ELF-1 (cell line): ENCODE data around the gene PHF5A.
"Not testable (repeated sequence)": the region's sequence is repeated elsewhere in the genome, so short reads cannot be mapped to it uniquely, and the experiment has no call there.

Source experiments
- DNase-seq: peaks from one replicate; pipeline ENCODE4 v3.0.0-alpha.2; 2016; ENCODE audit warnings: low read depth, low spot score

The PHF5A gene

DNA sequence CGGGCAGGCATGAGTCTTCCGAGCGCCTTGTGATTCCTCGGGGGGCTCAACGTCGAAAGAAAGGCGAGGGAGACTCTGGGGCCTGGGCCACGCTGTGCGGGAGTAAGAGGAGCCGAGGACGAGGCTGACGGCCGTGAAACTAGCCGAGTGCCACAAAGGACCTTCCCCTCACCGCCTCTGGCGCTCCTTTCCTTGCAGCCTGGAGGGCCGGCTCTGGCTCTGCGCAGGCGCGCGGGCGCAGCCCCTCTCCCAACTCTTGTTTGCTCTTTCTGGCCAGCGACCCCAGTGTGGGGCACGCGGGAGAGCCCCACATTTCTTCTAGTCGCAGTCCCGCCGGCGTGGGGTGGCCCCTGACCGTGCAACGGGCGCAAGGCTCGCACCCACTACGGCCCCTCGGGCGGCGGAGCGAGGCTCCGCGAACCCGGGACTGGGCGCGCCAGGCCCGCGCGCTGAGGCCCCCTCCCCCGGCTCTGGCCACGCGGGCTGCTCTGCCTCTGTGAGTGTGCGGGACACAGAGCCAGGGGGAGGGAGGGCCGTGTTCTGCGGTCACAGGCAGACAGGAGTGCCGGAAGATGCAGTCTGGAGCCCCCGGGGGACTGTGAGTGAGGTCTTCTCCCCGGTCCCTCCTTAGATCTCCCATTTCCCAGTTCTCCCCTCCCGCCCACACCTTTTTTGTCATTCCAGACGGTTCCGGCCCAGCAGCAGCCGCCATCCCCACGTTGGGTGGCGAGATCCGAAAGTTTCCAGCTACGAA is 20.9 kb downstream of the PHF5A start:
- peak; percentile 87 for DNase-seq

DNA sequence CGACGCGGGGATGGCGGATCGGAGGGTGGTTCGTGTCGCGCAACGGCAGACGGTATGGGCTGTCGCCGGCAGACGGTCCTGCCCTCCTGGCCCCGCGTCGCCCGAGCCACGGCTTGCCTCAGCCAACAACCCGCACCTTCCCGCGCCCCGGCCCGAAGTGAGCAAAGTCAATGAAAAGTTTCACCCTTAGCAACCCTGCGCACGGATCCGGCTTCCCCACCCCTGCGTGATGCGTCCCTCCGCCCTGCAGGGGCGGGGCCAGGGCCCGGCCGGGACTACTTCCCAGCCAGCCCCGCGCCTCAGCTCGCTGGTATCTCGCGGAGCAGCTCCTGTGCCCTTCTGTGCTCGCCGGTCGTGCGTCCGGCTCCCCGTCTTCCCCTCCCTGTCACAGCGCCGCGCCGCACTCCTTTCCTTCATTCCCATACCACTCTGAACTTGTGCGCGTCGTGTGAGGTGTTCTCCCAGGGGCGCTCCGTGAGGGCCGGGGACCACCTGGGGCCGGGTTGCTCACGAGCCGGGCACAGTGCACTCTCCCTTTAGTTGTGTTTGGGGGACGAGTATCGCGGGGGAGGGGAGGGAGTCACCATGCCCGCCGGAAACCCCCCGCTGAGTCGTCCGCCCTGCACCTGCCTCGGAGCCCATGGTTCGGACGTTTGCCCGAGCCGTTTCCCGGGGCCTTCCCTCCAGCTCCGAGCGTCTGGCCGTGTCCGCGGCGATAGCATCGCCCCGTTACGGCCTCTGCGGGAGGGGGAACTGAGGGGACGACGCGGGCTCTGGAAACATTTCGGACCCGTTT is 21.7 kb downstream of the PHF5A start, which contains the start of gene TOB2:
Gene TOB2, minus strand, starts transcription at position 163 of the 796 bp plus-strand sequence. CDS start 9,456 bp downstream, outside the sequence.
- DNase-seq, result peak; percentile 97

DNA sequence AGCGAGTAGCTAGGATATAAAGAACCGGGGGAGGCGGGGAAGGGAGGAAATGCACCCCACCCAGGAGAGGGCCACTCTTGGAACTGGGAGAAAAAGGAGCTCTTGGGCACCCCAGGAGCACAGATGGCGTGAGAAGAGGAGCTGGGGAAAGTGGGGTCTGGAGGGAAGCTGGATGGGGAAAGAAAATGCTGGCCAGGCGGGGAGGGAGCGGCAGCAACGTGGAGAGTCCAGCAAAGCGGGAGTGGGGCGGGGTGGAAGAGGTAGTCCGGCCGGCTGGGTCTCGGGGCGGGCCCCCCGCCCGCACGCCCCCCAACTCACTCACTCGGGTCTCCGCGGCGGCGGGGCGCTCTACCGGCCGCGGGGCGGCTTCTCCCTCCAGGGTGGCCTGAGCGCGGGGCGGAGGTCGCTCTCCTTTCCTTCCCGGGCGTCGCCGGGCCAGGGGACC is 22.4 kb downstream of the PHF5A start:
- no peak for DNase-seq

DNA sequence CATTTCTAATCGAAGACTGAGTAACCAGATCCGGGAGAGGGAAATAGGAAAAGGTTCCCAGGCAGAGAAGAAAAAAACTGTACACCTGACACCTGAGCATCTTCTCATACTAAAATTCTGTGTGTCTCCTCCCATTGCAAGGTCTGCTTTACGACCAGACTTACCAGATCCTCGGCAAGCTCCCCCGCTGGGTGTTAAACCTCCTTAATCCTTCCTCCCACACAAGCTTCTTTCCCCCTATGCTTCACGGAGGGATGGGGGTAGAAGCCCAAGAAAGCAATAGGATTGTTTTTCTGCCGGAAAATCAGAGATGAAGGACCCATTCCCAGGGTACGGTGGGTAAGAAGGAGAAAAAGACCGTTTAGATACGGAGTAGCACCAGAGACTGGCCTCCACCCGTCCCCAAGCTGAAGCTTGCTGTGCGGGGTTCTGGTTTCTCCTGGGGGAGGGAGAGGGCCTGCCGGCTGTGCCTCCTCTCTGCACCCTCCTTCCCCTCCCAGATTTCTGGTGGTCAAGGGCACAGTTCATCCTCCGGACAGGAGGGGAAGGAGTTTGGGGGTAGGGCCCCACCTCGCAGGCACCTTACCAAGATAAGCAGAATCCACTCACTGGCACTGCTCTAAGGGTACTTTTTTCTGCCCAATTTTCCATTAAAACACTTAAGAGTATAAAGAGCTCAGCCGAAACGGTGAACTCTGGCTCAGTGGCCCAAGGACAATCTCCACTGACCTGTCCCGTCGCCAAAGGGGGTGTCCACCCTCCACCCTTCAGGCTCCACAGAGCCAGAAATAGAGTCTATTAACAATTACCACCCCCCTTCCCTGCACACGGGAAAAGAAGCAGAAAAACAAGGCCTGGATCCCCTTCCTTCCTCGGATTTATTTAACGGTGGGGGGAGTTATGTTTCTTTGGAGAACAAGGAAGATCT is 23.1 kb downstream of the PHF5A start:
- DNase-seq, result peak; percentile 67

DNA sequence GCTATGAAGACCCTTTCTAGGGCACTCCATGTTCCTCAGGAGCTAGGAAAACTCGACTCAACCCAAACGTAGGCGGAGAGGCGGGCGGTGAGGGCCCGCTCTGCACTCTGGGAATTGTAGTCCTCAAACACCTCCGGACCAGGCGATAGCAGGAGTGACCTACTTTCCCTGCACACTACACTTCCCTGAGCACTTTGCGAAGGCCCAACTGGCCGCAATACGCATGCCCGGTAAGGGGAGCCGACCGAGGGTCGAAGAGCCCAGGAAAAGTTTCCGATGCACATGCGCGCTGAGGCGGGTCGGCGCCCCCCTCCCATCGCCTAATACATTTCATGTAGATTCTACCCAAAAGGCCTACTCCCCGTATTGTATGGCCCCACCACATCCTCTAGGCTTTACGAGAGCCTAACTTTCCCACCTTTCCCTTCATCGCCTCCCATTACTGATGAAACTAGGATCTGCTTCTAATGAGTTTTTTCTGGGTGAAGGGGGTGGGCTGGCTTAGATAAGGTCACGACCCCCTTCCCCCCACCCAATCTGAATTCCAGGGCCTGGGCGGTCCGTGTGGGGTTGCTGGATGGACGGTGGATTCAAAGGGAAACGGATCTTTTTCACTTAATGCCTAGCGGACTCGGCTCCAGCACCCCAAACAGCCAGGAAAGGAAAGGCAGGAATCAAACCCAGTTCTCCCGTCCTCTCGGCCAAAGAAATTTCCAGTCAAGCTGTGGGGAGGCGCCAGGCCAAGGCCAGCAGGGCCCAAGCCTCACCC is 23.9 kb downstream of the PHF5A start:
- DNase-seq, result peak; percentile 99

DNA sequence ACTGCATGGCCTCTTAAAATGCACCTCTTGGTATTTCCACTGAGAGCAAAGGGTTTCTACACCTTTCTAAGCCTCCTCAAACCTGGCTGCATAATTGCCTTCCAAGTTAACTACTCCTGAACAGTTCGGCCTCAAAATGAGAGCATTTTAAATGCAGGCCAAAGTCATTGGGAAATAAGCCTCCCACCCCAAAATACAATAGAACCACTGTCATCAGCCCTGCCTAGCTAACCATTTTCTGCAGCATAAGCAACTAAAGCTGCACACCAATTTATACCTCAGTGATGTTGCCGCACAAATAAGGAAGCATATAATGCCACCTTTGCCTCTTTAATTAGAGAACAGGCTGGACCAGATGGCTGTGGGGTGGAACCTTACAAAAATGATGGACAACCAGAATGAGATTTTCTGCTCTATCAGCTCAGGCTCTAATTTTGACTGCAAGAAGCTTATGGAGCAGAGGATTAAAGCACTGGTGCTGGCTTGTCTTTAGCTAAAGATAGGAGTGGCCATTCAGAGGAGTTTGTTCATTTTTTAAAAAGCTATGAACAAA is 26.2 kb downstream of the PHF5A start:
- no peak for DNase-seq

DNA sequence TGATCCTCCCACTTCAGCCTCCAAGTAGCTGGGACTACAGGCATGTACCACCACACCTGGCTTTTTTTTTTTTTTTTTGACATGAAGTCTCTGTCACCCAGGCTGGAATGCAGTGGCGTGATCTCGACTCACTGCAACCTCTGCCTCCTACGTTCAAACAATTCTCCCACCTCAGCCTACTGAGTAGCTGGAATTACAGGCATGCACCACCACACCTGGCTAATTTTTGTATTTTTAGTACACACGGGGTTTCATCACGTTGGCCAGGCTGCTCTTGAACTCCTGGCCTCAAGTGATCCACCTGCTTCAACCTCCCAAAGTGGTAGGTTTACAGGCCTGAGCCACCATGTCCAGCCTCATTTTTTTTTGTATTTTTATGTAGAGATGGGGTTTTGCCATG is 28.0 kb downstream of the PHF5A start:
- DNase-seq, result not testable (repeated sequence)

DNA sequence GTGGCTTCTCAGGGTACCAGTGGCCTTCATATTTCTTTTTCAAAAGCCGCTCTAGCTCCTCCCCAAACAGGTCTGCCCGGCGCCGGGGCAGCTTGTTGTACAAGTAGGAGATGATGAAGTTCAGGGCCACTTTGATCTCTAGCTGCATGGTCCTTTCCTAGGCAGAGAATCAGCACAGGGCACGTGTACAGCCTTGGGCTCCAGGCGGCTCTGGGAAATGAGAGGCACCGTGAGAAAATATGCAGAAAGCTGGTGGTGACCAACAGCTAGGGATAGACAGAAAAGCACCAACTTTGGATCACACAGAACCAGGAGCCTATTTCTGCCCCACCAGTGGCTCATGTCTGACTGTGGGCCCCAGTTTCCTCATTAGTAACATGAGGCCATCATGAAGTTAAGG is 31.3 kb downstream of the PHF5A start:
- no peak for DNase-seq

DNA sequence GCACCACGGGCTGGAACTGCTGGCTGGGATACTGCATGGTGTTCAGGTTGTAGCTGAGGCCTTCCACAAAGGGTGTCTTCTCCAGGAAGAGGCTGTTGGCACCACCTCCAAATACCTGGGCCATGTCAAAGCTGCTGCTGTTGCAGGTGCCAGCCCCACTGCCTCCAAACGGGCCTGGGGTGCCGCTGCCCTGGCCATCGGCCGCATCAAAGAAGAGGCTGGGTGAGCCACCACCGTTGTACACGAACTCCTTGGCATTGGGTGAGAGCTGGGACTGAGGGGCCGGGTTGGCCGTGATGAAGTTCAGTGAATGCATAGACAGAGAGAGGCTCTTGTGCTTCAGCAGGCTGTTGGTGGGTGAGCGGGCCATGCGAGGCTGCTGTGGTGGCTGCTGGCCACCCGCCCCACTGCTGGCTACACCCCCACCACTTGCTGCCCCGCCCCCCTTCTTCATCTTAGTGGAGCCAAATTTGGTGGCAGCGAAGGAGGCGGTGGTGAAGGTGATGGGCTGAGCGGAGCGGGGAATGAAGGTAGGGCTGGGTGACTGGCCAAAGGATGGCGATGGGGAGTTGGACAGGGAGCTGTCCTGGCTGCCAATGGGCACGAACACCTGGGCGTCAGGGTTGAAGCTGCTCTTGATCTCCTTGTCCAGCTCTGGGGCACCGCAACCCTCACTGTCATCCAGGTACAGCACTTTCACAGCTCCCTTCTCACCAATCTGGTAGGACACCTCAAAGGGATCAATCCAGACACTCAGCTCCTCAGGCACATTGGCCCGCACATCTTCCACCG is 32.0 kb downstream of the PHF5A start:
- DNase-seq, result no peak

DNA sequence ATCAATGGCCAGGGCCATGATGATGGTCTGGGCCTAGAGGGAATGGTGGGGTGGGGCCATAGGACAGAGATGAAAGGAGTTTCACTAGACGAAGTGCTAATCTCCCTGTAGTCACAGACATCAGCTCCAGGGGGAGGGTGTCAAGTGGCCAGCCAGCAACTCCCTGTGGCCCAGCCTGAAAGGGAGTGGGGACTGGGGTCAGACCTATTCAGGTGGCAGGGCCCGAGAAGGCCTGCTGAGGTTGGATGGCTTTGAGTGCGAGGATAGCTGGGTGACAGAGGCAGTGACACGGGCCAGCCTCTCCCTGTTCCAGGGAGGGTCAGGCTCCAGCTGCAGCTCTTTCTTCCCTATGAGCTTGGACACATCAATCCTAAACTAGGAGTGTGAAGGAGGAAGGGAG is 32.9 kb downstream of the PHF5A start:
- DNase-seq, result no peak

DNA sequence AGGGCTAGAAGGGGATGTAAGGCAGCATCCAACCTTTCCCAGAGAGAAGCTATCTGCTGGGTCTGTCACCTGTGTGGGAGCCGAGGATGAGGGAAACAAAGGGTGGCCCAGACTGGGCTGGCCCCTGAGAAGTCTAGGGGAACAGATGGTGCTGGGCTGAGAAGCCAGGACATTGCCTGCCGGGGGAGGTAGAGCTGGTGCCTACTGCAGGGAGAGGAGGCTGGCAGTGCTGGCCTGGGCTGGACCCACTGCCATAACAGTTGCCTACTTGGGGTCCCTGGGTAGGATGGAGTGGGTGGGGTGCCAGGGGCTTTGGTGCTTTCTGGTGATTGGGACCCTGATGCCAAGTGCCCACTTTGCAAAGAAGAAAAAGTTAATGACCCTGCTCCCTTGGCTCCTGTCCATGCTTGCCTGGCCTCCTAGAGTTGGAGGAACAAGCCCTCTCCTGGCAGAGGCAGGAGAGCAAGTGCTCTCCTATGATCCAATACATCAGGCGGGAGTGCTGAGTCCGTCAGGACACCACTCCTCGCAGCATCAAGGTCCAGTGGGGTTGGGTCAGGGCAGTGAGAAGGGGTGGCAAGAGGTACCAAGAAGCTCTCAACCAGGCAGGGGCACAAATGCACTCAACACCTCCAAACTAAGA is 34.0 kb downstream of the PHF5A start:
- not testable (repeated sequence) for DNase-seq

DNA sequence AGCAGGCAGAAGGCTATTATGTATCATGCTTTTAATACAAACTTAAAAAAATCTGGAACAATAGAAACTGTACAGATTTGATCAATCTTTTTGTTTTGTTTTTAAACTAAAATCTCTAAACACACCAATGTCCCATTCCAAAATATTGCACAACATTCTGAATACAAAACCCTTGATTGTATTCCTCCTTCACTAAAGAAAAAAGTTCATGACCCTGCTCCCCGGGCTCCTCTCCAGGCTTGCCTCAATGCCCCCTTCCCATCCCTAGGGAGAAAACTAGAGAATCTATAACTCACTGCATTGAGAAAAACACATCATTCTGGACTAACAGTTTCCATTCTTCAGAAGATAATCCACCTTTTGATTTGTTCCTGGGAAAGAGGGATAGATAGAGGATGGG is 35.0 kb downstream of the PHF5A start:
- DNase-seq, result not testable (repeated sequence)

DNA sequence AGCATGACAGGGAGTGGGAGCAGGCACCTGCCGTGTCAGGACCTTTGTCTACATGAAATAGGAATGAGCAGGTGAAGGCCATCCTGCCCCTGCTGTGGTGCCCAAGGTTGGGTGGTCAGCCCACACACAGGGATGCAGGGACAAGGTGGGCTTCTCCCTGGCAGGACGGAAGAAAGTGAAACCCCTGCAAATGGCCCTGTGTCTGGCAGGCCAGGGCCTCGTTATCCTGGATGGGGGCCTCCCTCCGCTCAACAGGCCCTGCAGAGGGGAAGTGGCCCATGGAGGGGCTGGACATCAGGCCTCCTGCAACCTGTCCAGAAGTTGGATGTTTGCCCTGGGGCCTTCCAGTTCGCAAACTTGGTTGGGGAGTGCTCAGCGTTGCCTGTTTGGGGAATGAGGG is 36.8 kb downstream of the PHF5A start:
- DNase-seq, result no peak

DNA sequence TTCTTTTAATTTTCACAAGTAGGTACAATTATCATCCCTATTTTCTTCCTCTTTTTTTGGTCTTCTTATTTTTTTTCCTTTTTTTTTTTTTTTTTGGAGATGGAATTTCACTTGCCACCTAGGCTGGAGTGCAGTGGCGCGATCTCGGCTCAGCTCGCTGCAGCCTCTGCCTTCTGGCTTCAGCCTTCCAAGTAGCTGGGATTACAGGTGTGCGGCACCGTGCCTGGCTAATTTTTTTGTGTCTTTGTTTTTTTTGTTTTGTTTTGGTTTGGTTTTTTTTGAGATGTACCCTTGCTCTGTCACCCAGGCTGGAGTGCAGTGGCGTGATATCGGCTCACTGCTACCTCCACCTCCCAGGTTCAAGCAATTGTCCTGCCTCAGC is 38.5 kb downstream of the PHF5A start:
- DNase-seq, result no peak

DNA sequence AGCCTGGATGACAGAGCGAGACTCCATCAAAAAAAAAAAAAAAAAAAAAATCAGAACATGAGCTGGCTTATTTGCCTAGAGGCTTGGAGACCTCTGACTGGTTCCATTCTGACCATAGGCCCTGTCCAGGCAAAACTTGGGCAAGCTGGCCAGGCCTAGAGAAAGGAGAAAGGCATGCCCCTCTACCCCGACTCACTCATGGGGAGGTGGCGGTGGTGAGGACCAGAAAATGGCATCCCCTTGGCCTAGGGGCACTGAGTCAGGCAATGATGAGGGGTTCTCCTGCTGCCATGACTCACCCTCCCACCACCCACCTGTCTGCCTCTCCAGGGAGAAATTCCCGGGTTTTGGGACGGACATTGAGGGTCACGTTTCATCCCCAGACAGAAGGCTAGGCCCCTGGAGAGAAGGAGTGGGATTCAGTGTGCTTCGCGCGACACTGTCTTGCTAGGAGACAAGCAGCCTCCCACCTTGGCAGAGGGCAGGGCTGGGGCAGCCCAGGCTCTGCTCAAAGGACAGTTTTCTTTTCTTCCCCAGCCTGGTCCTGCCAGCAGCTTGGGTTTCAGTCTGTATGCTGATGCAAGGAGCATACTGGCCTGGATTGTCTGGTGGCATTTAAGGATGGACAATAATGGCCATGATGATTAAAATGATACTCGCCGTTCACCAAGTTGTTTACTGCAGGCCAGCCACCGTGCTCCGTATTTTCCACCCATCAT is 39.1 kb downstream of the PHF5A start:
- DNase-seq, result no peak

DNA sequence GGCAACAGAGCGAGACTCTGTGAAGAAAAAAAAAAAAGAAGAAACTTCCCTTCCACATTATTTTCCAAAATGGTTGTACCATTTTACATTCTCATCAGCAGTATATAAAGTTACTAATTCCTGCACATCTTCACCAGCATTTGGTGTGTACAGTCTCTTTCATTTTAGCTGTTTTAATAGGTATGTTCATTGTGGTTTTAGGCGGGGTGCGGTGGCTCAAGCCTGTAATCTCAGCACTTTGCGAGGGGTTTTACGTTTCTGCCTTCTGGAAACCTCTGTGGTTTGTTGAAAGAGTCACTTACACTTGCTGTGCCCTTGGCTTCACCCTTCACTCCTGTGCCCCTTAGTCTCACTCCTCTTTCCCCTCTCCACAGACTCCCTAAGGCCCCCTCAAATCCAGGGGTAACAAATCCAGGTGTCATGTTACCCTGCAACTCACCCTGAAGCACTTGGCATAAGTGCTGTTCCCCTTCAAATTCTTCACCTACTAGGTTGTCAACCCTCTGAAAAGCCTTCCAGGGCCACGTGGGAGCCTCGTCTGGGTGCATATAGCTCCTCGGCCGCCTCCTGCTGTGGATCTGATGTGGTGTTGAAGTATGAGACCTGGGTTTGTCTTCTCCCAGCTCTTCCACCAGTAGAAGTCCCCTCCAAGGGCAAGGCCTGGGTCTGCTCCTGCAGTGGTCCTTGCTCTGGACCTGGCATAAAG is 42.7 kb downstream of the PHF5A start:
- DNase-seq, result no peak

DNA sequence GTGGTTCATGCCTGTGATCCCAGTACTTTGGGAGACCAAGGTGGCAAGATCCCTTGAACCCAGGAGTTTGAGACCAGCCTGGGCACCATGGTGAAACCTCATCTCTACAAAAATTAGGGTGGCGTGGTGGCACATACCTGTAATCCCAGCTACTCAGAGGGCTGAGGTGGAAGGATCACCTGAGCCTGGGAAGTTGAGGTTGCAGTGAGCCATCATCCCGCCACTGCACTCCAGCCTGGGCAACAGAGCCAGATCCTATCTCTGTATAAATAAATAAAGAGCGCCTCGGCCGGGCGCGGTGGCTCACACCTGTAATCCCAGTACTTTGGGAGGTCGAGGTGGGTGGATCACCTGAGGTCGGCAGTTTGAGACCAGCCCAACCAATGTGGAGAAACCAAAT is 49.8 kb downstream of the PHF5A start:
- DNase-seq, result no peak
